HG03457 (cell line): ENCODE data around the gene SCYL2.
"Not testable (repeated sequence)": the region's sequence is repeated elsewhere in the genome, so short reads cannot be mapped to it uniquely, and the experiment has no call there.

Source experiments
- ATAC-seq: cut with Tn5 transposase; IDR thresholded peaks from one replicate; pipeline ENCODE4 v1.9.1; 2021; ENCODE audit warnings: moderate number of reproducible peaks; ENCODE audit not compliant: unreplicated experiment

The SCYL2 gene

GRCh38 chr12:100266835-100267602 lies at the start of gene SCYL2, which contains the start of gene DEPDC4:
TSS of gene SCYL2 (plus strand) at chr12:100267177. CDS start at chr12:100282971, 15,794 bp downstream.
TSS of gene DEPDC4 (minus strand) at chr12:100267079. CDS start at chr12:100267076, 3 bp downstream.
- peak; percentile 89 for ATAC-seq

GRCh38 chr12:100219328-100220109 lies 47.5 kb upstream of the SCYL2 start:
- ATAC-seq = no peak

- ATAC-seq = no peak
Measured at GRCh38 chr12:100221523-100221922, 45.5 kb upstream of the SCYL2 start.

GRCh38 chr12:100222173-100222572 lies 44.8 kb upstream of the SCYL2 start:
- ATAC-seq = not testable (repeated sequence)

GRCh38 chr12:100225491-100225890 lies 41.5 kb upstream of the SCYL2 start:
- ATAC-seq = no peak

- no peak for ATAC-seq
Measured at GRCh38 chr12:100229036-100229635, 37.8 kb upstream of the SCYL2 start.

GRCh38 chr12:100229876-100230275 lies 37.1 kb upstream of the SCYL2 start:
- ATAC-seq = no peak

- ATAC-seq = not testable (repeated sequence)
Measured at GRCh38 chr12:100231873-100232272, 35.1 kb upstream of the SCYL2 start.

- no peak for ATAC-seq
Measured at GRCh38 chr12:100234166-100234565, 32.8 kb upstream of the SCYL2 start.

GRCh38 chr12:100234591-100235304 lies 32.2 kb upstream of the SCYL2 start:
- no peak for ATAC-seq

- no peak for ATAC-seq
Measured at GRCh38 chr12:100238801-100239200, 28.2 kb upstream of the SCYL2 start.

GRCh38 chr12:100239589-100239988 lies 27.4 kb upstream of the SCYL2 start:
- no peak for ATAC-seq

GRCh38 chr12:100243137-100243536 lies 23.8 kb upstream of the SCYL2 start:
- ATAC-seq = no peak

- no peak for ATAC-seq
Measured at GRCh38 chr12:100247765-100248164, 19.2 kb upstream of the SCYL2 start.

GRCh38 chr12:100248886-100249285 lies 18.1 kb upstream of the SCYL2 start:
- no peak for ATAC-seq

- no peak for ATAC-seq
Measured at GRCh38 chr12:100249941-100250340, 17.0 kb upstream of the SCYL2 start.

- ATAC-seq = no peak
Measured at GRCh38 chr12:100251917-100252316, 15.1 kb upstream of the SCYL2 start.

GRCh38 chr12:100253437-100253836 lies 13.5 kb upstream of the SCYL2 start:
- ATAC-seq = no peak

- ATAC-seq = no peak
Measured at GRCh38 chr12:100254876-100255275, 12.1 kb upstream of the SCYL2 start.

- ATAC-seq = no peak
Measured at GRCh38 chr12:100258127-100258526, 8.8 kb upstream of the SCYL2 start.

GRCh38 chr12:100263131-100263530 lies 3.8 kb upstream of the SCYL2 start:
- ATAC-seq = no peak
